ENCODE data around the gene XIST. TPM values are rescaled to one million over a fixed set of nuclear protein-coding genes. Genes with fewer than 3 reads are reported as not detected.
"Not testable (repeated sequence)": the region's sequence is repeated elsewhere in the genome, so short reads cannot be mapped to it uniquely, and the experiment has no call there.

The XIST gene
- total RNA-seq, result 100 to 1,000 TPM in 2 of 4 donors, 1 to 10 TPM in 1, under 1 TPM in 1; 0.18 to 841 (median 269) TPM

DNA sequence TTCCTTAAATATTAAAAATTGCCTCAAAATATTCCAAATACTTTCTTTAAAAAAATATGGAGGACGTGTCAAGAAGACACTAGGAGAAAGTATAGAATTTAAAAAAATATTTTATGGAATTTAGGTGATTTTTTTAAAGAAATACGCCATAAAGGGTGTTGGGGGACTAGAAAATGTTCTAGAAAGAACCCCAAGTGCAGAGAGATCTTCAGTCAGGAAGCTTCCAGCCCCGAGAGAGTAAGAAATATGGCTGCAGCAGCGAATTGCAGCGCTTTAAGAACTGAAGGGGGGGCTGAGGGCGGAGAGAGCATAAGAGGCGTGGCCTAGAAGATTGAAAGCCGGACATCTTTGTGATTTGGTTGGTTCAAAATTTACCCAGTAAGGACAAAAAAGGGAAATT, at the start of gene XIST:
XIST (minus strand) TSS at position 248 of the 400 bp plus-strand sequence.
- Histone ChIP-seq H3K36me3 (no peaks in the 10 kb centered on the region), H3K4me1 (no peaks in the 10 kb centered on the region), H3K27me3 (no peaks in the 10 kb centered on the region), H3K27ac (peak within 1 kb of the TSS in 2 of 4 donors; percentile 75 to 83), H3K4me3 (peak within 1 kb of the TSS in 2 of 4 donors; percentile 46 to 50), H3K9me3 (no peaks in the 10 kb centered on the region)
- DNase-seq, result peak in 2 of 3 donors; percentile 75 to 90
- TF ChIP-seq POLR2A (IDR thresholded peaks at IDR 0.05) (peak in 1 of 2 donors; percentile 74), CTCF (IDR thresholded peaks at IDR 0.05) (no peak)

GRCh38 chrX:73898315-73898714, 45.8 kb upstream of the XIST start:
- H3K27me3 ChIP-seq, H3K9me3 ChIP-seq: not testable (repeated sequence)

DNA sequence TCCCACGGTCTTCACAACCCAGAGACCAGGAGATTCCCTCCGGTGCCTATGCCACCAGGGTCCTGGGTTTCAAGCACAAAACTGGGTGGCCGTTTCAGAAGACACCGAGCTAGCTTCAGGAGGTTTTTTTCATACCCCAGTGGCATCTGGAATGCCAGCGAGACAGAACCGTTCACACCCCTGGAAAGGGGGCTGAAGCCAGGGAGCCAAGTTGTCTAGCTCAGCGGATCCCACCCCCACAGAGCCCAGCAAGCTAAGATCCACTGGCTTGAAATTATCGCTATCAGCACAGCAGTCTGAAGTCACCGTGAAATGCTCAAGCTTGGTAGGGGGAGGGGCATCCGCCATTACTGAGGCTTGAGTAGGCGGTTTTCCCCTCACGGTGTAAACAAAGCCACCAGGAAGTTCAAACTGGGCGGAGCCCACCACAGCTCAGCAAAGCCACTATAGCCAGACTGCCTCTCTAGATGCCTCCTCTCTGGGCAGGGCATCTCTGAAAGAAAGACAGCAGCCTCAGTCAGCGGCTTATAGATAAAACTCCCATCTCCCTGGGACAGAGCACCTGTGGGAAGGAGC, 40.1 kb upstream of the XIST start:
- H3K36me3 ChIP-seq, H3K27ac ChIP-seq, H3K4me3 ChIP-seq, H3K27me3 ChIP-seq, H3K4me1 ChIP-seq, H3K9me3 ChIP-seq: not testable (repeated sequence)
- peak in 2 of 3 donors; percentile 34 to 69 for DNase-seq

More at GRCh38 chrX:73898315-73898714, 45.8 kb upstream of the XIST start:
- not testable (repeated sequence) for H3K4me3 ChIP-seq, H3K4me1 ChIP-seq, DNase-seq, H3K36me3 ChIP-seq, H3K27ac ChIP-seq

DNA sequence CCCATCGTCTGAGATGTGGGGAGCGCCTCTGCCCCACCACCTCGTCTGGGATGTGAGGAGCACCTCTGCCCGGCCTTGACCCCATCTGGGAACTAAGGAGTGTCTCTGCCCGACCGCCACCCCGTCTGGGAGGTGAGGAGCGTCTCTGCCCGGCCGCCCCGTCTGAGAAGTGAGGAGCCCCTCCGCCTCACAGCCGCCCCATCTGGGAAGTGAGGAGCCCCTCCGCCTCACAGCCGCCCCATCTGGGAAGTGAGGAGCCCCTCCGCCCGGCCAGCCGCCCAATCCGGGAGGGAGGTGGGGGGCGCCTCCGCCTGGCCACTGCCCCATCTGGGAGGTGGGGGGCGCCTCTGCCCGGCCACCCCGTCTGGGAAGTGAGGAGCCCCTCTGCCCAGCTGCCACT, 29.7 kb upstream of the XIST start:
- not testable (repeated sequence) for DNase-seq, H3K36me3 ChIP-seq, H3K9me3 ChIP-seq, H3K4me1 ChIP-seq, H3K27me3 ChIP-seq, H3K27ac ChIP-seq, H3K4me3 ChIP-seq

- DNase-seq, result no peak
- Histone ChIP-seq H3K27ac (no peak overlapping the region), H3K36me3 (no peaks in the 10 kb centered on the region), H3K9me3 (peaks cover 0 to 3% (median 0%) of the 10 kb centered on the region in 4 donors), H3K27me3 (no peaks in the 10 kb centered on the region), H3K4me3 (no peak overlapping the region), H3K4me1 (no peaks in the 10 kb centered on the region)
- TF ChIP-seq POLR2A (IDR thresholded peaks at IDR 0.05) (no peak), CTCF (IDR thresholded peaks at IDR 0.05) (no peak)
Observed at GRCh38 chrX:73877687-73878086, 25.2 kb upstream of the XIST start.

- Histone ChIP-seq H3K27ac (no peak overlapping the region), H3K36me3 (no peaks in the 10 kb centered on the region), H3K9me3 (peaks cover 0 to 3% (median 0%) of the 10 kb centered on the region in 4 donors), H3K27me3 (no peaks in the 10 kb centered on the region), H3K4me3 (no peak overlapping the region), H3K4me1 (no peaks in the 10 kb centered on the region)
- no peak for TF ChIP-seq POLR2A (IDR thresholded peaks at IDR 0.05)
- TF ChIP-seq CTCF (IDR thresholded peaks at IDR 0.05), result no peak
- no peak for DNase-seq
Observed at GRCh38 chrX:73876911-73877310, 24.4 kb upstream of the XIST start.

- Histone ChIP-seq H3K36me3 (no peaks in the 10 kb centered on the region), H3K4me3 (no peak overlapping the region), H3K9me3 (no peaks in the 10 kb centered on the region), H3K27me3 (no peaks in the 10 kb centered on the region), H3K4me1 (no peaks in the 10 kb centered on the region), H3K27ac (no peak overlapping the region)
- no peak for TF ChIP-seq POLR2A (IDR thresholded peaks at IDR 0.05)
- TF ChIP-seq CTCF (IDR thresholded peaks at IDR 0.05), result no peak
- DNase-seq, result no peak
Observed at GRCh38 chrX:73868916-73869315, 16.4 kb upstream of the XIST start.

Data from Peyer's patch (tissue), 4 donors.